Smooth muscle cell (in vitro differentiated cells): ENCODE measurements around the gene ZNF316. TPM values are rescaled to one million over a fixed set of nuclear protein-coding genes. Genes with fewer than 3 reads are reported as not detected.

Source experiments
- DNase-seq: peaks from one replicate; lab custom pipeline; 2025; ENCODE audit not compliant: unreplicated experiment; lab: John Stamatoyannopoulos, UW
- H2AFZ ChIP-seq: fragments of 200-600 bp; sonication (generic); 2 replicates; pipeline ENCODE4 v1.6.0; 2016; ENCODE audit warnings: antibody characterized with exemption, low read depth, mild to moderate bottlenecking
- H3F3A ChIP-seq: fragments of 200-600 bp; sonication (generic); 2 replicates; pipeline ENCODE4 v1.6.0; 2017; ENCODE audit warnings: antibody characterized with exemption, low read depth
- H3K27ac ChIP-seq: fragments of 200-600 bp; sonication (generic); 2 replicates; pipeline ENCODE4 v1.5.1; 2016; ENCODE audit warnings: low read depth, mild to moderate bottlenecking
- H3K27me3 ChIP-seq: fragments of 200-600 bp; sonication (generic); 2 replicates; pipeline ENCODE4 v1.6.1; 2016; ENCODE audit warnings: low read depth, mild to moderate bottlenecking
- H3K36me3 ChIP-seq: fragments of 200-600 bp; sonication (generic); 2 replicates; pipeline ENCODE4 v1.5.1; 2016; ENCODE audit warnings: low read depth
- H3K4me1 ChIP-seq: fragments of 200-600 bp; sonication (generic); 2 replicates; pipeline ENCODE4 v1.5.1; 2016; ENCODE audit warnings: low read depth
- H3K4me2 ChIP-seq: fragments of 200-600 bp; sonication (generic); 2 replicates; pipeline ENCODE4 v1.6.0; 2016; ENCODE audit warnings: mild to moderate bottlenecking
- H3K4me3 ChIP-seq: fragments of 200-600 bp; sonication (generic); 2 replicates; pipeline ENCODE4 v1.5.1; 2016; ENCODE audit warnings: mild to moderate bottlenecking
- H3K79me2 ChIP-seq: fragments of 200-600 bp; sonication (generic); 2 replicates; pipeline ENCODE4 v1.6.0; 2016; ENCODE audit warnings: low read depth, mild to moderate bottlenecking
- H3K9ac ChIP-seq: fragments of 200-600 bp; sonication (generic); 2 replicates; pipeline ENCODE4 v1.6.0; 2016; ENCODE audit warnings: low read depth
- H3K9me3 ChIP-seq: fragments of 200-600 bp; sonication (generic); replicated peaks from 2 replicates; pipeline ENCODE4 v1.5.1; 2016; ENCODE audit warnings: low read depth
- H4K20me1 ChIP-seq: fragments of 200-600 bp; sonication (generic); 2 replicates; pipeline ENCODE4 v1.6.0; 2016; ENCODE audit warnings: low read depth
- WGBS: methylation state at CpG from one replicate; pipeline ENCODE4 v1.1.7; 2016; ENCODE audit warnings: low lambda C conversion rate; 5-methylcytosine and 5-hydroxymethylcytosine counted together
- polyA plus RNA-seq: library from polyadenylated mRNA; unstranded; fragments of >200 nt; fragmentation: Nextera tagmentation; extraction: Ambion mirVana; gene quantifications from 2 replicates; pipeline ENCODE4 v1.2.1, GENCODE V29; 2016
- total RNA-seq: library from RNA; depleted of rRNA; stranded (reverse); fragments of >200 nt; gene quantifications from 2 replicates; pipeline ENCODE4 v1.2.3, GENCODE V29; 2014
- TF ChIP-seq, protein P1 (sequence below): fragments of 200-600 bp; sonication (generic); IDR thresholded peaks from 2 replicates; pipeline ENCODE4 v1.5.1; 2017; ENCODE audit warnings: borderline replicate concordance, mild to moderate bottlenecking, antibody characterized with exemption; ENCODE audit not compliant: insufficient read depth, poor library complexity, severe bottlenecking

Gene ZNF316
- total and polyA plus RNA-seq, 2 experiments from 2014 or later, result 6.6 to 8.3 TPM

- DNase-seq, result no peak
- peak overlapping the region; percentile 53 for H3K9ac ChIP-seq
- H3K27me3 ChIP-seq, result no peaks in the 10 kb centered on the region
- peak overlapping the region; percentile 94 for H3K4me2 ChIP-seq
- H3F3A ChIP-seq, result no peaks in the 10 kb centered on the region
- peaks cover 4% of the 10 kb centered on the region for H3K4me1 ChIP-seq
- no peaks in the 10 kb centered on the region for H3K36me3 ChIP-seq
- WGBS, result 10% methylated on average over 18 of the region's 60 CpGs
- TF ChIP-seq, protein P1, sequence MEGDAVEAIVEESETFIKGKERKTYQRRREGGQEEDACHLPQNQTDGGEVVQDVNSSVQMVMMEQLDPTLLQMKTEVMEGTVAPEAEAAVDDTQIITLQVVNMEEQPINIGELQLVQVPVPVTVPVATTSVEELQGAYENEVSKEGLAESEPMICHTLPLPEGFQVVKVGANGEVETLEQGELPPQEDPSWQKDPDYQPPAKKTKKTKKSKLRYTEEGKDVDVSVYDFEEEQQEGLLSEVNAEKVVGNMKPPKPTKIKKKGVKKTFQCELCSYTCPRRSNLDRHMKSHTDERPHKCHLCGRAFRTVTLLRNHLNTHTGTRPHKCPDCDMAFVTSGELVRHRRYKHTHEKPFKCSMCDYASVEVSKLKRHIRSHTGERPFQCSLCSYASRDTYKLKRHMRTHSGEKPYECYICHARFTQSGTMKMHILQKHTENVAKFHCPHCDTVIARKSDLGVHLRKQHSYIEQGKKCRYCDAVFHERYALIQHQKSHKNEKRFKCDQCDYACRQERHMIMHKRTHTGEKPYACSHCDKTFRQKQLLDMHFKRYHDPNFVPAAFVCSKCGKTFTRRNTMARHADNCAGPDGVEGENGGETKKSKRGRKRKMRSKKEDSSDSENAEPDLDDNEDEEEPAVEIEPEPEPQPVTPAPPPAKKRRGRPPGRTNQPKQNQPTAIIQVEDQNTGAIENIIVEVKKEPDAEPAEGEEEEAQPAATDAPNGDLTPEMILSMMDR, result peak; percentile 39
- H3K9me3 ChIP-seq, result no peaks in the 10 kb centered on the region
- peak overlapping the region; percentile 76 for H3K4me3 ChIP-seq
- no peak overlapping the region for H3K27ac ChIP-seq
- peaks cover 29% of the 10 kb centered on the region for H3K79me2 ChIP-seq
- no peak overlapping the region for H2AFZ ChIP-seq
- peaks cover 28% of the 10 kb centered on the region for H4K20me1 ChIP-seq
These were observed 569 bp downstream of the ZNF316 start for GRCh38 chr7:6637544-6638229.

GRCh38 chr7:6639032-6639431 lies 1.9 kb downstream of the ZNF316 start:
- Histone ChIP-seq H3K27me3 (no peaks in the 10 kb centered on the region), H3K9me3 (no peaks in the 10 kb centered on the region), H3K4me1 (peaks cover 4% of the 10 kb centered on the region), H3K27ac (no peak overlapping the region), H4K20me1 (peaks cover 28% of the 10 kb centered on the region), H2AFZ (no peak overlapping the region), H3K4me3 (no peak overlapping the region), H3K4me2 (peak overlapping the region; percentile 94), H3K9ac (no peak overlapping the region), H3K79me2 (peaks cover 29% of the 10 kb centered on the region), H3K36me3 (no peaks in the 10 kb centered on the region), H3F3A (no peaks in the 10 kb centered on the region)
- no peak for DNase-seq
- TF ChIP-seq, protein P1, result no peak
- 92% methylated on average over 4 of the region's 4 CpGs for WGBS

DNA sequence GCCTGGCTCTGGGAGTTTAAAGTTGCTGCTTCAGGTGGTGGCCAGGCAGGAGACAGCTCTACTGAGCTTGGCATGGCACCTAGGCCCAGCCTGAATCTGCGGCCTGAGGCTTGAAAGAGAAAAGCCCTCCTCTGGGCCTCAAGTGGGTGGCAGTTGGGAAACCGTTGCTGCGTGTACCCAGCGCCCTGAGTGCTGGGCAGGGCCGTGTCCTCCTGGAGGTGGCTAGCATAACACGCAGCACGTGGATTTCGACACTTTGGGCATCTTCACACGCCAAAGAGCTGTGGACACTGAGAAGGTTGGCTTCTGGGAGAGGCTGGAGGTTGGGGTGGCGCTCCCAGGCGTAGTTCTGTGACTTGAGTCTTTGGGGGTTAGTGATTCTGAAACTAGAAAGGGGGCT lies 2.5 kb downstream of the ZNF316 start:
- no peak overlapping the region for H3K4me2 ChIP-seq
- H3K79me2 ChIP-seq, result peaks cover 29% of the 10 kb centered on the region
- H3K9ac ChIP-seq, result no peak overlapping the region
- no peak for DNase-seq
- peaks cover 28% of the 10 kb centered on the region for H4K20me1 ChIP-seq
- WGBS, result 97% methylated on average over 11 of the region's 11 CpGs
- H3K4me3 ChIP-seq, result no peak overlapping the region
- H3K9me3 ChIP-seq, result no peaks in the 10 kb centered on the region
- TF ChIP-seq, protein P1, result no peak
- no peak overlapping the region for H3K27ac ChIP-seq
- H3K4me1 ChIP-seq, result peaks cover 4% of the 10 kb centered on the region
- no peaks in the 10 kb centered on the region for H3K36me3 ChIP-seq
- H3F3A ChIP-seq, result no peaks in the 10 kb centered on the region
- H3K27me3 ChIP-seq, result no peaks in the 10 kb centered on the region
- H2AFZ ChIP-seq, result no peak overlapping the region

DNA sequence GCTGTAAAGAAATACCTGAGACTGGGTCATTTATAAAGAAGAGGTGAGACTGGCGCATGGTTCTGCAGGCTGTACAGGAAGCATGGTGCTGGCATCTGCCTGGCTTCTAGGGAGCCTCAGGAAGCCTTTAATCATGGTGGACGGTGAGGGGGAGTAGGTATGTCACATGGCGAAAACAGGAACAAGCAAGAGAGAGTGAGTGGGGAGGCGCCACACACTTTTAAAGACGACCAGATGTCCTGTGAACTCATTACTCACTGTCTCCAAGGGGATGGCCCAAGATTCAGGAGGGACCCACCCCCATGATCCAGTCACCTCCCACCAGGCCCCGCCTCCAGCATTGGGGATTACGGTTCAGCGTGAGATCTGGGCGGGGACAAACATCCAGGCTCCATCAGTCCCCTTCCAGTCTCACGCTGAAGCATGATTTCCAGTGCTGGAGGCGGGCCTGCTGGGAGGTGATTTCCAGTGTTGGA lies 3.2 kb downstream of the ZNF316 start:
- Histone ChIP-seq H3K27ac (no peak overlapping the region), H2AFZ (no peak overlapping the region), H3K9ac (no peak overlapping the region), H3K79me2 (peaks cover 29% of the 10 kb centered on the region), H3K4me3 (no peak overlapping the region), H4K20me1 (peaks cover 28% of the 10 kb centered on the region), H3F3A (no peaks in the 10 kb centered on the region), H3K27me3 (no peaks in the 10 kb centered on the region), H3K4me2 (no peak overlapping the region), H3K9me3 (no peaks in the 10 kb centered on the region), H3K4me1 (peaks cover 4% of the 10 kb centered on the region), H3K36me3 (no peaks in the 10 kb centered on the region)
- TF ChIP-seq, protein P1, result no peak
- DNase-seq, result no peak
- WGBS, result 64% methylated on average over 10 of the region's 11 CpGs
